ENCODE results near the gene HDAC11.

Gene HDAC11

DNA sequence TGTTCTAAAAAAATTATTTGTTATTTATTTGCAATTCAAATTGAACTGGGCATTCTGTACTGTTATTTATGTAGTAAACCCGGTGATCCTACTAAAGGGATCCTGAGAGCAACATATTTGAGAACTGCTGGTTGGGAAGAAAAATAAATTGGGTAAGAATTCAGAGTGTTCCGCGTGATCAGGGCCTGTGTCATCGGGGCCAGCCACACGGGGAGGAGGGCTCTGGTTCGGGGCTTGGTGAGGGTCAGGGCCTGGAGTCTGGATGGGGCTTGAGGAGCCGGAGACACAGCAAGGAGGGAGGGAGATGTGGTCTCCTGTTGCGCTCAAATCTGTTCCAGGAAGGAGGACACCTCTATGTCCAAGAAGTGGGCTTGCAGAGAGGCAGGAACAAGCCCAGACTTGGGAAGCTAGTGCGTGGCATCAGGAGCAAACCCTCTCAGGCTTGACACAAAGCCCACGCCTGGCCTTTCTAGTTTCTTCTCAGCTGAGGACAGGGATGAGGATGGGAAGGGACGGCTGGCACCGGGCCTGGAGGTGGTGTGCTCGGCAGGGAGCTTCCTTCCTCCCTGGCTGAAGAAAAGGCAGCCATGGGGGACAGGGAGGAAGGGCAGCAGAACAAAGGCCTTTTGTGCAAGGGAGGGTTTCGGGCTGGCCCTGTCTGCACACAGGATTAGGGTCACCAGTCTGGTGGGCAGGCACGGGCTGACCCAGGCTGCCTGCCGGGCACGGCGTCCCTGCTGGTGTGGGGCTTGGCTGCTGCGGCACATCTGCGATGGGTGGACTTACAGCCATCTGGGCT is 45.9 kb downstream of the HDAC11 start:
- DNase-seq (ENCODE audit: low spot score), result no peak

DNA sequence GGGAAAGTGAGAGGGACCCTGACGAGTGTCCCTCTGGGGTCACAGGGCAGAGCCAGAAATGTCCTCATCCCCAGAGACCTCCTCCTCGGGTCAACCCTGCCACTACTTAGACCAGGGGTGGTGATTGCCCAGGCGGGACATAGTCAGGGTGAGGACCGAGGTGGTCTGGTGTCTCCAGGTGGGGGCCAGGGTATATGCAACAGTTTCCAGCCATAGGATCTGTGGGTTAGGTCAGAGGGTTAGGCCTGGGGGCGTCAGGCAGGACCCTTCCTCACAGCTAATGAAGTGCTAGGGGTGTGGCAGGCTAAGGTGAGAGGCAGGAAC is 46.5 kb downstream of the HDAC11 start:
- DNase-seq (ENCODE audit: low spot score), result no peak

DNA sequence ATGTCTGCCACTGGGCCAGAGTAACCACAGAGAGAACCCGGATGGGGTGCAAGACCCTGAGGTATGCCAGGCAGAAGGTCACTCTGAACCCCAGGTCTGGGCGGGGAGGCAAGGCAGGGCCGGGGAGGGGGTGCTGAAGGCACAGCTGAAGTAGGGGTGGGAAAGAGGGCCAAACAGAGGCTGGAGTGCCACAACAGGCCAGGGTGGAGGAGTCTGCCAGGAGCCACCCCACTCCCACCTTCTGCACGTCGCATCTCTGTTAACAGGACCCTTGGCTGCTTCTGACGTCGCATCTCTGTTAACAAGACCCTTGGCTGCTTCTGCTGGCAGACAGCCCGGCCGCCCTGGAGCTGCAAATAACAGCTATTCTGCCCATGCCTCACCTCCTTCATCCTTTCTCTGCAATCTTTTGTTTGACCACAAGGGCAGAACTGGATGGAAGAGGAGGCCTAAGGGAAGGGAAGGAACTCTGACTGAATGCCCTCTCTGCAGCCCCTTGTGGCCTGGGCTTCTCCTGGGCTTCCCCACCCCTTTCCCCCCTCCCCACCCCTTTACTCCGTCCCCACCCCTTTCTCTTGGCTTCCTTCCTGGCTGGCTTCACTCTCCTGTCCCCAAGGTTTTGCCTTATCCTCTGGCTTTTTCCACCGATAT is 48.2 kb downstream of the HDAC11 start:
- no peak for DNase-seq (ENCODE audit: low spot score)

DNA sequence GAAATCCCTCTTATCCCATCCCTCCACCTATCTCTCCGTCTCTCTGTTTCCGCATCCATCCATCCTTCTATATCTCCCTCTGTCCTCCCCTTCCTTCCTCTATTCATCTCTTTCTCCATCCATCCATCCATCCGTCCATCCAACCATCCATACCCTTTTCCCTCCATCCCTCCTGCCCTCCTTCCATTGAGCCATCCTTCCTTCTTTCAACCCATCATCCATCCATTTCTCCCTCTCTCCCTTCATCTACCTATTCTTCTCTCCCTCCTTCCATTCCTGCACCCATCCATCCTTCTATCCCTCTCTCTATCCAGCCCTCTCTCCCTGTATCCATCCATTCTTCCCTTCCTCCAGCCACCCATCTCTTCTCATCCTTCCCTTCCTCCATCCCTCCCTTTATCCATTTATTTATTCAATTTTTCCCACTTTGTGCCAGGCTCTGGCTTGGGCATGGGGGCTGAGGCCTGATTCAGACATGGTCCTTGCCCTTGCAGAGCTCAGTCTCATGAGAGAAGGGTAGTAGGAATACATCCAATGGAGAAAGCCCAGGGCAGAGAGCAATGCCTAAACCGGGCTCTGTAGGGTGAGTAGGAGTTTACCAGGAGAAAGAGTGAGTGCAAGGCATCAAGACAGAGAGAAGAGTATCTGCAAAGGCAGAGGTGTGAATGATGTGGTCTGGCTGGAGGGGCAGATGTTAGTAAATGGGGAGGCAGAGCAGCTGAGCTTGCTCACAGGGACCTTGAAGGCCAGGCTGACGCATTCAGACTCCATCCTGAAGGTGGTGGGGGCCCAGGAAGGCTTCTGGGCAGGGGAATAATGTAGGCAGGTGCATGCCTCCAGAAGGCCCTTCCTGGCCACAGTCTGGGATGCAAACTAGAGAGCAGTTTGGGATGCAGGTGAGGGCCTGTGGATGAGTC is 49.3 kb downstream of the HDAC11 start:
- no peak for DNase-seq (ENCODE audit: low spot score)

DNA sequence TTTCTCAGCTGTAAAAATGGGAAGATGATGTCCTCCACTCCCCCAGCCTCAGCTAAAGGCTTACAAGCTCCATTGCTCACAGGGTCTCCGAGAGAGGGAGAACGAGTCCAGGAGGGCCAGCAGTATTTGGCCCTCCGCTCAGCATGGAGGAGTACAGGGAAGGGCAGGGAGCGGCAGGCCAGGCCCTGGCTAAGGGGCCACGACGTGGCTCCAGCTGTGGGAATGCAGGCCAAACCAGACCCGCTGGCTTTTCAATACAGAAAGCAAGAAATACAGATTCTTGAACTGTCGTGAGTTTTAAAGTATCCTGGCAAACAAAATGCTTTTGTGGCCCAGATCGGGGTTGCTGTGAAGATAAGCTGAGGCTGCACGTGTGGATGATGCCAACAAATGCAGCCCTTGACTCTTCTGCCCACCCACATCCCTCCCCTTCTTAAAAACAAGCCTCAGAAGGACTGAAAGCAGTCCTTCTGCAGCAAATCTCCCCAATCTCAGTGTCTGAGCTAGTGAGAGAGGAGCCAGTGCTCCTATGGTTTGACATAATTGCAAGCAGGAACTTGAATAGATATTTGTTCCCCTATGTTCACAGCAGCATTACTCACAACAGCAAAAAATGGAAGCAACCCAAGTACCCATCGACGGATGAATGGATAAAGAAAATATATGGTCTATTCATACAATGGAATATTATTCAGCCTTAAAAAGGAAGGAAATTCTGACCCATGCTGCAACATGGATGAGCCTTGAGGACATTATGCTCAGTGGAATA is 50.3 kb downstream of the HDAC11 start:
- DNase-seq (ENCODE audit: low spot score), result no peak

DNA sequence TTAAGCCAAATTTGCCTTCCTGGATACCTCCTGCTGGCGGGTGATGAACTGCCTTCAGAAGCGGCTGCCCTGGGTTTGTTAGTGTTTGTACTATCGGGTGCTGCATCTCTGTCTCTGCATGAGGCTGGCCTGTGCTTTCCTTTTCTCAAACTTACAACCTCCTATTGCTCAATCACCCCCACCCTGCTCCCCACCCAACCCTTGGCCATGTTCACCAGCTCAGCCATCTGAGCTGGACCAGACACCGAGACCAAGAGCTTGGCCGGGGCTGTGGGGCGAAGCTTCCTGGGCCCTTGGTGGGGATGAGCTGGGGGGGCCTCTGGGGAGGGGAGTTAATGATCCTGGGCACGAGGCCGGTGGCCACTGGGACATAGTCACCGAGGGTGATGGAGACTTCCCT is 52.0 kb downstream of the HDAC11 start:
- DNase-seq (ENCODE audit: low spot score), result no peak

DNA sequence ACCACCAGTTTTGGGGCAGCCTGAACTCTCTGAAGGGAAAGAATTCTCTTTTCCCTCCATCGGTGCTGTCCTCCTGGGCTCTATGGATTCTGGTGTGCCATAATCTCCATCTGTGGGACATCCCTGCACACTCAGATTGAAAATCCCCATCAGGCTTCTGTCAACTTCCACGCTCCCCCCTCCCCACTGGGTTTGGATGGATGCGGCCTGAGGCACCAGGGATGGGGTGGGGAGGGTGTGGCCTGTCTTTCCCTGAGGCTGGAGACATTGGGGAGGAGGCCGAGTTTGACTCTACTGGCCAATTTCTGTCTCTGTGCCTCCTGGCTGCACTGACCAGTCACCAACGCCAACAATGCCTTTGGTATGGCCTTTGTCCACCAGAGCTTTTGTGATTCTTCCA is 52.5 kb downstream of the HDAC11 start:
- no peak for DNase-seq (ENCODE audit: low spot score)

DNA sequence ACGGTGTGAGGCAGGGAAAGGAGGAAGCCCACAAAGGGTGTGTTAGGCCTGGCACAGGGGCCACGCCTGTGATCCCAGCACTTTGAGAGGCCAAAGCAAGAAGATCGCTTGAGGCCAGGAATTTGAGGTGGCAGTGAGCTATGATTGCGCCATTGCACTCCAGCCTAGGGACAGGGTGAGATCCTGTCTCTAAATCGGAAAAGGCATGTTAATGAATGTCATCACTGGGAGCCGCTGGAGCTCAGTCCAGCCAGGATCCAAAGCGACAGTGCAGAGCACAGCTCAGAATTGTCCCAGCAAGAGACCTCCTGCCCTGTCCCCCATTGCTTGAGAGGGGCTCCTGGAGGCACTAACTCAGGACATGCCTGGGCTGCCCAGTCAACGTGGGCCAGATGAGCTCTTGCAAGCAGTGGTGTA is 53.8 kb downstream of the HDAC11 start:
- no peak for DNase-seq (ENCODE audit: low spot score)

DNA sequence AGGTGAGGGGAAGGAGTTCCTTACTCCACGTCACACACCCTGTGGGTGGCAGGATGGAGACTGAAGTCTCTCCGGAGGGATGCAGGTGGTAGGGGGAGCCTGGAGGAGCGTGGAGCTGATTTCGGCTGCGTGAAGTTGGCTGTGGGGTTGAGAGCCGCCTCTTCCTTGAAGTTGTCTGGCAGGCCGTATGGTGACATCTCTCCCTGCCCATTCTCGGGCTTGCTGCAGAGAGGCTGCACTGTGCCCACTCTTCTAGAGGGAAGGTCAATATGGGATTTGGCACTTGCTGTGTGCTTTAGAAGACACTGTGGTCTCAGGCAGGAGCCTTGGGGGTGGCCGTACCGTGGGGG is 55.4 kb downstream of the HDAC11 start:
- no peak for DNase-seq (ENCODE audit: low spot score)

DNA sequence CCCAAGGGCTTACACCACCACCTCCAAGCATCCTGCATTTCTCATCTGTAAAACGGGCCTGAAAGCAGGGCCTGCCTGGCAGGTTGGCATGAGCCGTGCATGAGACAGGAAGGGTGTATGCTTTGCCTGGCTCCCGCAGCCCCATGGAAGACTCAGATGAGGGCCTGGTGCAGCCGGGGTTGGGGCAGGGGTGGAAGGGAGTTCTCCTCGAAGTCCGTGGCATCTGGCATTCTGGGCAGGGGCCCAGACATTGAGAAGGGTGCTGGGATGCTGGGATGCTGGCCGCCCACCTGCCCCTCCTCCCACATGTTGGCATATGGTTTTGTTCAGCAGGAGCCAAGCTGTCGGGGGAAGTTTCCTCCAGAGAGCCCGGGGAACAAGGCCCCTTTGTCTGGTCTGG is 55.8 kb downstream of the HDAC11 start:
- DNase-seq (ENCODE audit: low spot score), result no peak

DNA sequence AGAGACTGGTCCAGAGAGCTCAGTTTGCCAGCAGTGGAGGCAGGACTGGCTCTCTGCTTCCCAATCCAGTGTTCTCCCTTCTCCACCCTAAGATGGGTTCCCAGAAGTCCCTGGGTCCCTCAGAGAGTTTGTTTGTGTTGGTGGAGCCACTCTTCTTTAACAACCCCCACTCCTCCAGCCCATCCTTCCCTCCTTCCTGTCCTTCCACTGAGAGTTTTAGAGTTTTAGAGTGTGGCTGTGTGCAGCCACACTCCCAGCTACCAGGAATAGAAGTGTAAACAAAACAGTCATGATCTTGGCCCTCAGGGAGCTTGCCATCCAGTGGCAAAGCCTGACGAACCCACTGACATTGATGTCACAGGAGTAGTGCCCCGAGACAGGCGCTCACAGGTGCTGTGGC is 56.3 kb downstream of the HDAC11 start:
- DNase-seq (ENCODE audit: low spot score), result no peak

DNA sequence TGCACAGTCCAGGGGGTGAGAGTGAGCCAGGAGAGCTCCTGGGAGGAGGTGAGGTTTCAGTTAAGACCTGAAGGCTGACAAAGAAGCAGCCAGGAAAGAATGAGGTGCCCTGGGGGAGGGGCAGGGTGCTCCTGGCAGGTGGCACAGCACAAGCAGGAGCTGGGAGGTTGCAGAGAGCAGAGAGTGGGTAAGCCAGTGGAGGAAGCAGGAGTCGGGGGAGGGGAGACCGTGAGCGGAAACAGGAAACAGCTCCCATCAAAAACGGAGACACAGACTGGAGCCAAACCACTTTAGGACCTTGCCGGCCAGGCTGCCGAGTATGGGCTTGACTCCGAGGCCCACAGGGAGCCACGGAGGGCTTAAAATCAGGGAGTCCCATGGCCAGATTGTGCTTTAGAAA is 56.7 kb downstream of the HDAC11 start:
- no peak for DNase-seq (ENCODE audit: low spot score)

DNA sequence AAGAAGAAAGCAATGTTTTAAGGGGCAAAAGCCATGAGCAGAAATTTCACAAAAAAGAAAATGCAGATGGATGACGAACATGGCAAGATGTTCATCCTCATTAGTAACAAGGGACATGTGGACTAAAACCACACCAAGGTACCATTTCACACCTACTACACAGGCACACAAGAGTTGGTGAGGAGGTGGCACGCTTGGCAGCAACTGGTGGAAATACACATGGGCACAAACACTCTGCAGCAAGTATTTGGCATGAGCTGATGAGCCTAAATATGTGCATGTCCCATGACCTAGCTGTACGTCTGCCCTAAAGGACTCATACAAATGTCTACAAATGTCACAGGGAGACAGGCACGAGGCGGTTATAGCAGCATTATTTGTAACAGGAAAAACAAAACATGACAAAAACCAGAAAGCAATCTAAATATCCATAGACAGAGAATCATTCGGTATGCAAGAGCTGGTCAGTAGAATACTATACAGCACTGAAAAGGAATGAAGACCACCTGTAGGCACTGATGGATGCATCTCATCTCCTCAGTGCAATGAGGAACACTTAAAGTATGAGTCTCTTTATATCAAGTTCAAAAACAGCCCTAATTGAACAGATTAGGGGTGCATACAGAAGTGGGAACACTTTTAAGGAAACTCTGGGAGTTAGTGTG is 57.3 kb downstream of the HDAC11 start:
- DNase-seq (ENCODE audit: low spot score), result no peak

DNA sequence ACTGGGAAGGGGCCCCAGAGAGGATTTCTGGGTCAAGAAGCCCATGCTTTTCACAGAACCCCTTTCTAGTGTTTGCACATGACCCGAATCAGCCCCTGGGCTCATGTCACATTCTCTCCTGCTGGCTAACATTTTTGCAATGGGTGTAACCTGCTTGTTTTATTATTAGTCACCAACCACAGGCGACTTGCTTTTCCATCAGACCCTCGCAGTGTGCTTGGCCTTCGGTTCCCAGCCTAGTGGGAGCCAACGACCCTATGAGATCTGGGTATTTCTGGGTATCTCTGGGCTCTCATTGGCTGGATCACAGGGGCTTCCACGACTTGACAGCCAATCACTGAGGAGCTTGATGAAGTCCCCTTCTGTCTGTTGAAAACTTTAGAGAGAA is 57.8 kb downstream of the HDAC11 start:
- no peak for DNase-seq (ENCODE audit: low spot score)

DNA sequence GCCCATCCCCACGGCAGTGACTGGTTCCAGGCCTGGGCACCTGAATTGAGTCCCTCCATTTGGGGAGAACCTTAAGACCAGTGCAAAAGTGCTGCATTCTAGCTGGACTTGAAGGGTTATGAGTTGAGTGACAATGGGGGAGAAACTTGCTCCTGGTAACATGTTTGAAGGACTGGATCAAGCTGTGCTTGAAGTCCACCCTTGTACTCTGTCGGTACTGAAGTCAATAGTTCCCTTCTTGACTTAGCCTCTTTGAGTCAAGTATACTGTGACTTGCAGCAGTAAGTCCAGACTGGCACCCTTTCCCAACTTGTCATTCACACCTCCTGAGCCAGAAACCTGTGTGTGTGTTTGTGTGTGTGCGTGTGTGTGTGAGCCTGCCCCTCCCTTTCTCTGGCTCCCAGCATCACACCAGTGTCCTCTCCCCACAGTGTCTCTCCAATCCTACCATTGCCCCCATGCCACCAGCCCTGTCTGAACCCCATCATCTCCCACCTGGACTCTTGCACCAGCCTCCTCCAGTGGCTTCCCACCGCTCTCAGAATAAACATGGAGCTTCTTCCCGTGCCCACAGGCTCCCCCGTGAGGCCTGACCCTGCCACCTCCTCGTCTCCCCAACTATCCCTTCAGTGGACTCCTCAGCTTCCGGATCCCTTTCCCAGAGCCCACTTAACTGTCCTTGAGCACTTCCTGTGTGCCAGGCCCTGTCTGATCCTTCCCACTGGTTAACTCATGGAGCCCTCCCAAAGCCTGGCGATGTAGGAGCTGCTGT is 58.6 kb downstream of the HDAC11 start:
- no peak for DNase-seq (ENCODE audit: low spot score)

DNA sequence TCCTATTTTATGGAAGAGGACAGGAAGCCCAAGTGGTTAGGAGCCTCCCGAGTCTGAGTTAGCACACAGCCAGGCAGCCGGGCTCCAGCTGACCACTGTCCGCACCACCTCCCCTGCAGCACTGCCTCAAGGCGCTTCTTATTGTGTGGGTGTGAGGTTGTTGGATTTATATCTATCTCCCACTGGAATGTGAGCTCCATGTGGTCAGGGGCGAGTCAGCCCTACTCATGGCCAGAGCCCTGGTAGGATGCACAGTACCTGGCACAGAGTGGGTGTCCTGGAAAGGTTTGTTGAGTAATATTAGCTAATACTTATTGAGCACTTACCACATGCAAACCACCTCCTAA is 59.2 kb downstream of the HDAC11 start:
- no peak for DNase-seq (ENCODE audit: low spot score)

DNA sequence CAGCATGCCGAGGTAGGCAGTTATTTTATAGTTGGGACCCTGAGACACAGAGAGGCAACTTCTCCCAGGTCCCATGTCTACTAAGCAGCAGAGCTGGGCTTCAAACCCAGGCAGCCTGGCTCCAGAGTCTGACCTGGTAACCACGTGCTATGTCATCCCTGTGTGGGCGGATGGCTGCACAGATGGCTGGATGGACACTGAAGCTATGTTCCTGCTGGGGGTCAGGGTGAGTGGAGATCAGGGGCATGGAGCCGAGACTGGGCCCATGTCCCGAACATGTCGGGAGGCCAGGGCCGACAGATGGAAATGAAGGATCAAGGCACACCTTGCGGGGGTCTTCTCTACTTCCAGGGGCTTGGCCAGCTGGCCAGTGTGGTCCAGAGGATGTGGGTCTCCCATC is 59.6 kb downstream of the HDAC11 start:
- no peak for DNase-seq (ENCODE audit: low spot score)

DNA sequence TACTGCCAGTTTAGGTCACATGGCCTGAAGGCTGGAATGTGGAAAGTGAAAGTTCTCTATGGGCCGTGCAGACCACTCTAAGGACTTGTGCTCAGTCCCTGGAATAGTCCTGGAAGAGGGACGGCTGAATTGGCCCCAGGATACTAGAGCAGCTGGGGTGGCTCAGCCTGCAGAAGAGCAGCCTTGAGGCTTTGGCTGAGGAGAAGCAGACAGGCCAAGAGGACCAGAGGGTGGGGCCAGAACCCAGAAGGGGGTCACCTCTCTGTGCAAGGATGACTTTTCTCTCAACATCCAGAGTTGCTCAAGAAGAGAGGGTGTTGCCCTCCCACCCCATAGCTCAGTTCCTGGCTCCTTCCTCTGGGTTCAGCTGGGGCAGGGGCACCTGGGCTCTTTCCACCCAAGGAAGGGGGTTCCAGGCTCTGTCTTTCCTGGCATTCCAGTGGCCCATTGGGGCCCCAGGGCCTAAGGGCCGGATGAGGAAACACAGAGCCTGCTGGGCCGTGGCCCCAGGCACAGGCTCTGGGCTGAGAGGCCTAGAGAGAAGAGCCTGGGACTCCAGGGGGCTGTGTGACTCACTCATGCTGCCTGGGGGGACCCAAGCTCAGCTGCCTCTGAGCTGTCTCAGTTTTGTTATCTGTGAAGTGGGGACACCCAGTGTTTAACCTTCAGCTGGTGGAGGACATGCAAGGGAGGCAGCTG is 60.3 kb downstream of the HDAC11 start:
- no peak for DNase-seq (ENCODE audit: low spot score)

DNA sequence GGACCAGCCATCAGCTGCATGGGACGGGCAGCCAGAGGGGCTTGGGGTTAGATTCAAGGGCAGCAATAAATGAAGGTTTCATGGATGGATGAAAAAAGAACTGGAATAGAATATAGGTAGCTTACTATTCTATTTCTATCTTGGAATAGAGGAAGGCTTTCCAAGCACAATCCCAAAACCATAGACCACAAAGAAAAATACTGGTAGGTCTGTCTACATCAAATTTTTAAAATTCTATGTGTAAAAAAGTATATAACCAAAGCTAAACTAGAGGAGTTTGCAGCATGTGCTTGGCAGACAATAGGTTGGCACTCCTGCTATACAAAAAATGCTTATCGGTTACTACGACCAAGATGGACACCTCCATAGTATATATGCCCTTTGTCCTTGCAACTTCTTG is 61.6 kb downstream of the HDAC11 start:
- DNase-seq (ENCODE audit: low spot score), result no peak

DNA sequence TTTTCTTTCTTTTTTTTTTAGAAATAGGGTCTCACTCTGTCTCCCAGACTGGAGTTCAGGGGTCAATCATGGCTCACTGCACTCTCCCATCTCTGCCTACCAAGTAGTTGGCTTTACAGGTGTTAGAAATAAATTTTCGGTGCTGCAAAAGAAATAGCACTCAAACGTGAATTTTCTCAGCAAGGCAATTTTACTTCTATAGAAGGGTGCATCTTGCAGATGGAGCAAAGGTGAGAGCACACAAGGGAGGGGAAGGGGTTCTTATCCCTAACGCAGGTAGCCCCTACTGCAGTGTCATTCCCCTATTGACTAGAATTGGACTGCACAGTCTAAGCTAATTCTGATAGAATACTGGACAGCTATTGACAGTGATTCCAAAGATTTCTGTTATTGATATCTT is 62.0 kb downstream of the HDAC11 start:
- no peak for DNase-seq (ENCODE audit: low spot score)

DNA sequence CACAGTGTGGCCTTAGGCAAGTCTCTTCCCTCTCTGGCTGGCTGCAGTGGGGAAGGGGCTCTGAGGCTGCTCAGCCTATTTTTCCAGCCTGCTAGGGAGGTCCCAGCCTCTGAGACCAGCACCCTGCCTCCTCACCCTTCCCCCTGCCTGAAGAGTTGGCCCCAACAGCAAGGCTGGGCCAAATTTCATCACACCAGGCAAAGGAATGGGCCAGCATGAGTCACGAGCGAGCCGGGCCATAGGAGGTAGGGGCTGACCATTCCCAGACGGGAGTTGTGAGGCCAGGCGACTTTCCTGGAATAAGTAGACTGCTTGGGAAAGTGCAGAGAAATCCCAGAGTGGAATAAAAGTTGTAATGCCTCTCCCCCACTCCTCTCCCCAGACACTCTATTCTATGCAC is 63.1 kb downstream of the HDAC11 start:
- DNase-seq (ENCODE audit: low spot score), result no peak
